ENCODE data around the gene LIMS2.

GRCh38 chr2:127624320-127624755 is 51.0 kb downstream of the LIMS2 start:
- no peak for TF ChIP-seq CTCF (IDR thresholded peaks at IDR 0.05; ENCODE audit: insufficient read depth, low read length, poor library complexity, severe bottlenecking)
- TF ChIP-seq EZH2phosphoT487 (conservative IDR thresholded peaks at IDR 0.05; ENCODE audit: low read length): no peak
